ENCODE data around the gene GNL2.

DNA sequence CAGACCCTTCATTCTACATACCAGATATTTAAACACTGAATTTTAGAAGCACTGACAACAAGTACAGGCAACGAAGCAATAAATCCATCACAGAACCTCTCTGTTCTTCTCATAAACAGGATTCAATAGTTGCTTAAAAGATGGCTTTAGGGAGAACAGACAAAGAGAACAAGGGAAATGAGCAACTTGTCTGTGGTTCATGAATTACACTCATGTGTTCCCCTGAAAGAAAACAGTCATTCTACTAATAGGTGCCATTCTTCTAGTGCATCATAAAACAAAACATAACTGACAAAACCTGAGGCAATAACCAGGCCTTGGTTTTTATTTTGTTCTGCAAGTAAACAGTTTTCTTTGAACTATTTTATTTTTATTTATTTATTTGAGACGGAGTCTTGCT, 6.8 kb downstream of the GNL2 start:
- TF ChIP-seq, protein P1, sequence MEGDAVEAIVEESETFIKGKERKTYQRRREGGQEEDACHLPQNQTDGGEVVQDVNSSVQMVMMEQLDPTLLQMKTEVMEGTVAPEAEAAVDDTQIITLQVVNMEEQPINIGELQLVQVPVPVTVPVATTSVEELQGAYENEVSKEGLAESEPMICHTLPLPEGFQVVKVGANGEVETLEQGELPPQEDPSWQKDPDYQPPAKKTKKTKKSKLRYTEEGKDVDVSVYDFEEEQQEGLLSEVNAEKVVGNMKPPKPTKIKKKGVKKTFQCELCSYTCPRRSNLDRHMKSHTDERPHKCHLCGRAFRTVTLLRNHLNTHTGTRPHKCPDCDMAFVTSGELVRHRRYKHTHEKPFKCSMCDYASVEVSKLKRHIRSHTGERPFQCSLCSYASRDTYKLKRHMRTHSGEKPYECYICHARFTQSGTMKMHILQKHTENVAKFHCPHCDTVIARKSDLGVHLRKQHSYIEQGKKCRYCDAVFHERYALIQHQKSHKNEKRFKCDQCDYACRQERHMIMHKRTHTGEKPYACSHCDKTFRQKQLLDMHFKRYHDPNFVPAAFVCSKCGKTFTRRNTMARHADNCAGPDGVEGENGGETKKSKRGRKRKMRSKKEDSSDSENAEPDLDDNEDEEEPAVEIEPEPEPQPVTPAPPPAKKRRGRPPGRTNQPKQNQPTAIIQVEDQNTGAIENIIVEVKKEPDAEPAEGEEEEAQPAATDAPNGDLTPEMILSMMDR (IDR thresholded peaks at IDR 0.05): no peak
- TF ChIP-seq POLR2A (IDR thresholded peaks at IDR 0.05) (no peak), POLR2AphosphoS5 (IDR thresholded peaks at IDR 0.05) (no peak), EP300 (IDR thresholded peaks at IDR 0.05) (no peak)

All from sigmoid colon (tissue), 4 donors.